ENCODE results near the gene ALDH1L1.

- TF ChIP-seq CTCF (IDR thresholded peaks at IDR 0.05) (no peak), POLR2A (IDR thresholded peaks at IDR 0.05) (no peak)
These were observed 27.3 kb downstream of the ALDH1L1 start for GRCh38 chr3:126152901-126153694.

Measured in ovary (tissue), 3 donors.